Stimulated activated naive B cell treated with anti-CD40 and anti-IgM and Interleukin-4, amounts not matched to agents 10 μg/mL and 1 μg/mL and 100 μg/mL, for 72 hours (primary cell): ENCODE data around the gene REPIN1.
A peak's percentile ranks its signal among the peaks of the same experiment; 100 is the strongest.

Experiments
- ATAC-seq, 2 donors: fragments of 150-1000 bp; cut with Tn5 transposase; replicated peaks; 2 replicates each; pipeline ENCODE4 v1.10.0; 2021; ENCODE audit warnings: moderate library complexity in 1 of 2
- DNase-seq: peaks from one replicate; pipeline ENCODE4 v3.0.0; 2021
- H3K27ac Mint-ChIP-seq: one replicate; pipeline ENCODE4 v1.8.0; 2022; ENCODE audit warnings: mild to moderate bottlenecking, mixed read lengths
- H3K27me3 Mint-ChIP-seq, 2 donors: one replicate each; pipeline ENCODE4 v1.8.0; 2022; ENCODE audit warnings: mixed read lengths in 2 of 2
- H3K36me3 Mint-ChIP-seq, 2 donors: one replicate each; pipeline ENCODE4 v1.8.0; 2022; ENCODE audit warnings: mixed read lengths in 2 of 2, mild to moderate bottlenecking in 1 of 2
- H3K4me1 Mint-ChIP-seq, 2 donors: one replicate each; pipeline ENCODE4 v1.8.0; 2022; ENCODE audit warnings: mixed read lengths in 2 of 2, mild to moderate bottlenecking in 1 of 2
- H3K4me3 Mint-ChIP-seq, 2 donors: one replicate each; pipeline ENCODE4 v1.8.0; 2022; ENCODE audit warnings: mild to moderate bottlenecking in 2 of 2, mixed read lengths in 2 of 2, moderate library complexity in 1 of 2
- H3K9me3 Mint-ChIP-seq, 2 donors: one replicate each; pipeline ENCODE4 v1.8.0; 2022; ENCODE audit warnings: mixed read lengths in 2 of 2, mild to moderate bottlenecking in 1 of 2

Gene REPIN1

GRCh38 chr7:150410680-150411346, 42.2 kb downstream of the REPIN1 start:
- no peak for DNase-seq
- peaks cover 59 to 86% of the 10 kb centered on the region in 2 donors for H3K4me1 Mint-ChIP-seq

DNA sequence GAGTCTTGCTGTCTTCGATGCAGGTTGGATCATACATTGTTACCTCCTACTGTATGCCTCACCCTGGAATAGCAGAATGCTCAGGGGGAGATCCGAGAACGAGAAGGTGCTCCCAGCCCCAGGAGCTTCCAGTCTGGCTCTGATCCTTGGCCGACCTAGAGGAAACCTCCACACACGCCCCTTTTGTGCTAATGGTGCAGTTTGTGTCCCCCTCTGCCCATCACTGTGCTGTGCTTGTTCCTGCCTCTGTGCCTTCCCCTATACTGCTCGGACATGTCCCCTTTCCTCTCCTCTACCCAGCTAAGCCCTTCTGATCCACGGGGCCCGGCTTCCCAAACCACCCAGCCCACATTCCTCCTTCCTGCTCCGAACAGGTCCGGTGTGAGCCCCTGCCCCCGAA, 43.0 kb downstream of the REPIN1 start:
- no peak for DNase-seq
- peaks cover 53 to 83% of the 10 kb centered on the region in 2 donors for H3K4me1 Mint-ChIP-seq
- H3K27me3 Mint-ChIP-seq: no peaks in the 10 kb centered on the region
- no peak overlapping the region for H3K27ac Mint-ChIP-seq
- H3K9me3 Mint-ChIP-seq: no peaks in the 10 kb centered on the region
- ATAC-seq: no peak
- H3K36me3 Mint-ChIP-seq: peaks cover 49 to 52% of the 10 kb centered on the region in 2 donors
- peak overlapping the region in 1 of 2 donors; percentile 30 for H3K4me3 Mint-ChIP-seq

More at GRCh38 chr7:150410680-150411346, 42.2 kb downstream of the REPIN1 start:
- Mint-ChIP-seq H3K27ac (no peak overlapping the region), H3K36me3 (peaks cover 50 to 54% of the 10 kb centered on the region in 2 donors), H3K27me3 (no peaks in the 10 kb centered on the region), H3K4me3 (no peak overlapping the region), H3K9me3 (no peaks in the 10 kb centered on the region)
- ATAC-seq: no peak

DNA sequence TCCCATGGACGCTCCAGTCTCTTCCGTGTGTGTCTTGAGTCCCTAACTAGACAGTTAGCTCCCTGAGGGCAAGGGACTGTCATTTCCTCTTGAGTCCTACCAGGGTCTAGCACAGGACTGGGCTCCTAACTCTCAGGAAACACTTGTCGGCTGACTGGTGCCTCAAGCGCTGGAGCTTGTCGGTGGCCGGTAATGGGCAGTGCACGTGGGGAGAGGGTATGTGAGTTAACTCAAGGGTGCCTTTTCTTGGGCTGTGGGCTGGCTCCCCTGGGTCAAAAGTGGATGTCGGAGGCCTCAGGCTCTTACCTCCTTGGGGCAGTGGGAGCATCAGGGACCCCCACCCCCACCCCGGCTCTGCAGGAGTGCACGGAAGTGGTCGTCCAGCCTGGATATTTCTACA, 43.4 kb downstream of the REPIN1 start:
- H3K4me1 Mint-ChIP-seq: peaks cover 51 to 80% of the 10 kb centered on the region in 2 donors
- peaks cover 47 to 51% of the 10 kb centered on the region in 2 donors for H3K36me3 Mint-ChIP-seq
- no peak for DNase-seq
- H3K27ac Mint-ChIP-seq: no peak overlapping the region
- peak overlapping the region in 1 of 2 donors; percentile 30 for H3K4me3 Mint-ChIP-seq
- no peak for ATAC-seq
- no peaks in the 10 kb centered on the region for H3K27me3 Mint-ChIP-seq
- H3K9me3 Mint-ChIP-seq: no peaks in the 10 kb centered on the region

DNA sequence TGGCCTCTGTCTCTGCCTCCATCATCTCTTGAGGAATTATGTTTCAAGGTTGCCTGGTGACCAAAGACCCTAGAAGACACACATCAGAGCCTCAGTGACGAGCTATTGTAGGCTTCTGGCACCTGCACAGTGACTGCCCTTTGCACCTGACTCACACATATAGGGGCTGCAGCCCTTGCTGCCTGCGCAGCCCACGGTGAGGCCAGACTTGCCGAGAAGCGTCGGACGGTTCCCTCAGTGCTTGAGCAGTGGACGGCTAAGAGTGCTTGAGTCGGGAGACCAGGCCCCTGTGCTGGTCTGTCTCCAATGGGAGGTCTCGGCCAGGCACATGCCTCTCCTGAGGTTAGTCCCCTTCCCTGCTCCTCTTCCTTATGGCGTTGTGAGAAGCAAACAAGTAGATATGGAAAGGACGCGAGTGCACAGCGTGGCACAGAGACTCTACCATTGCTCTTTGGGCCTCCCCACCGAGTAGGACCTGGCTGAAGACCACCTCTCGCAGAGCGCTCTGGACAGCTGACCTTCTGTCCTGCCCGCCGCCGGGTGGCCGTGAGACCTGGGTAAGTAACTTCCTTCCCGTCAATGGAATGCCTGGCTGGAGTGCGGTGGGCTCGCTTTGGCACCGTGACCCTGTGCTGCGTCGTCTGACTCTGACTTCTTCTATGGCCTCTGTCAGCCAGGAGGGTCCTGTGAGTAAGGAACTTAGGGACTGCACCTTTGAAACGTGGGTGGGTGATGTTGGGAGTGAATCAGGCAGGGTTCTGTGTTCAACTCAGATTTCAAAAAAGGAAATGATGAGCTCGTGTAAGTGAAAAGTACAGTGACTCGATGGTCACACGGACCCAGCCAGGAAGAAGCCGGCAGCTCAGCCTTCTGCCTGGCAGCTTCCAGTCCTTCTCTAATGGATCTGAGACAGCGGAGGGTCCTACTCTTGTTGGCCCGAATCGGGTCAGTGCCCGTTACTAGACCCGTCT, 44.2 kb downstream of the REPIN1 start:
- DNase-seq: no peak
- H3K36me3 Mint-ChIP-seq: peaks cover 45 to 49% of the 10 kb centered on the region in 2 donors
- peaks cover 49 to 77% of the 10 kb centered on the region in 2 donors for H3K4me1 Mint-ChIP-seq
- no peaks in the 10 kb centered on the region for H3K27me3 Mint-ChIP-seq
- peak overlapping the region; percentile 62 for H3K27ac Mint-ChIP-seq
- ATAC-seq: no peak
- H3K9me3 Mint-ChIP-seq: no peaks in the 10 kb centered on the region
- no peak overlapping the region for H3K4me3 Mint-ChIP-seq

DNA sequence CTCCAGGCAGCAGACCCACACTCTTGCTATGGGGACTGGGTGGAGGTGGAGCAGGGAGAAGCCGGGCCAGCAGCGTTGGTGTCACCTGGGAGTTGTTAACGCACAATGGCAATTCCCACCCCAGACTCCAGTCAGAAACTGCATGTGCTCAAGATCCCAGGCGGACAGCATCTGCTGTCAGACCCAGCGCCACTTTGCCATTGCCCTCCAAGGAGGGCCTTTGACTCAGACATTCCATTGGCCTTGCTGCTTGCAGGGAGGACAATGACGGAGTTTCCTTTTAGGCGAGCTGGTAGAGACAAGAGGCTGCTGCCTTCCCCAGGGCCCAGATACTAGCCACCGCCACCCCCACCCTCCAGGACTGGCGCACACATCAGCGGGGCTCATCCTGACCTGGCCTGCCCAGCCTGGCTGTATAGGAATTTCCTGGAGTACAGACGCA, 45.0 kb downstream of the REPIN1 start:
- Mint-ChIP-seq H3K27ac (peak overlapping the region; percentile 62), H3K27me3 (no peaks in the 10 kb centered on the region), H3K9me3 (no peaks in the 10 kb centered on the region), H3K4me3 (no peak overlapping the region), H3K4me1 (peaks cover 46 to 72% of the 10 kb centered on the region in 2 donors), H3K36me3 (peaks cover 40 to 44% of the 10 kb centered on the region in 2 donors)
- DNase-seq: no peak
- no peak for ATAC-seq

DNA sequence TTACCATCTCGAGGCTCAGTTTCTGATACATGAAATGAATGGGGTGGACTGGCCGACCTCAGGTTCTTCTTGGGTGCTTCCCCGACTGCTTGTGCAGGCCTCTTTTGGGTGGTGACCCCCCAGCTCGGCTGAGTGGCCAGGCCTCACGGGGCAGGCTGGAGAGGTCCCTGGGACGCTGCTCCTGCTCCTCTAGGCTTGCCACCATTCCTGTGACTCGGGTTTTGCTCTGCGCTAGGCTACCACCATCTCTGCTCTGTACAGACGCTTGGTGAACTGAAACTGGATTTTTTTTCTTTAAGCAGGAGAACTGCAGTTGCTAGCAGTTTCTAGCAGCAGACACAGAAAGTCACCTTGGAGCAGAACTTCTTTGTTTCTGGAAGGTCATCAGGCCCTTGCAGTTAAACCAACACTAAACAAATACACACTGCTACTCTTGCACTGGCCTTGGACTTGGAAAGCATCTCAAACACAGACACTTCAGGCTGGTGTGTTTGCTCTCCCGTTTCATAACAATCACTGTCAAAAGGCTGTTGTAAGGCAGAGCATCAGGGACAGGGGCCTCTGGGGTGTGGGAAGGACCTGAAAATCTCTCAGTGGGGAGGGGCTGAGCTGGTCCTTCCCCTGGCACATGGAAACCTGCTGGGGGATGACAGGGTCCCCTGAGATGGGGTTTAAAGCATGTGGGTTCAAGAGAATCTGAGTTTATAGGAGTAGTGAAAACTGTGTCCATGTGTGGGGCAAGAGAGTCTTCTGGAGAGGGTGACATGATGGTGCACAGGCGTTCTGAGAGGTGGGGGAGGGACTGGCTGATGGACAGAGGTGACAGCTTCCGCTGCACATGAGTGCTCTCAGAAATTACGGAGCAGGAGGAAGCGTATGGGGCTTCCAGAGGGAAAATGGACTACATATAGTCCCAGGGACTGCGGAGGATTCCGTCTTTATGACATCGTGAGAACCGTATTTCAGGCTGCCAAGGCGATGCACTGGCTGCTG, 46.8 kb downstream of the REPIN1 start:
- Mint-ChIP-seq H3K27ac (no peak overlapping the region), H3K36me3 (peaks cover 33 to 35% of the 10 kb centered on the region in 2 donors)

GRCh38 chr7:150417239-150417638, 48.6 kb downstream of the REPIN1 start:
- DNase-seq (no peak), ATAC-seq (no peak)
- Mint-ChIP-seq H3K4me3 (no peak overlapping the region), H3K36me3 (peaks cover 17 to 19% of the 10 kb centered on the region in 2 donors), H3K27ac (peak overlapping the region; percentile 20), H3K4me1 (peaks cover 30 to 56% of the 10 kb centered on the region in 2 donors), H3K9me3 (no peaks in the 10 kb centered on the region), H3K27me3 (peaks cover 0 to 5% of the 10 kb centered on the region in 2 donors)

More for the DNA sequence above, 46.8 kb downstream of the REPIN1 start:
- H3K4me1 Mint-ChIP-seq: peaks cover 37 to 64% of the 10 kb centered on the region in 2 donors
- no peaks in the 10 kb centered on the region for H3K9me3 Mint-ChIP-seq
- H3K27me3 Mint-ChIP-seq: no peaks in the 10 kb centered on the region
- DNase-seq: no peak
- ATAC-seq: peak in 1 of 2 donors; percentile 19
- no peak overlapping the region for H3K4me3 Mint-ChIP-seq

GRCh38 chr7:150417863-150418262, 49.2 kb downstream of the REPIN1 start:
- no peak overlapping the region for H3K4me3 Mint-ChIP-seq
- DNase-seq (no peak), ATAC-seq (no peak)
- H3K36me3 Mint-ChIP-seq: peaks cover 10 to 14% of the 10 kb centered on the region in 2 donors
- no peak overlapping the region for H3K27ac Mint-ChIP-seq
- peaks cover 4 to 5% of the 10 kb centered on the region in 2 donors for H3K27me3 Mint-ChIP-seq
- H3K4me1 Mint-ChIP-seq: peaks cover 26 to 49% of the 10 kb centered on the region in 2 donors
- H3K9me3 Mint-ChIP-seq: no peaks in the 10 kb centered on the region

DNA sequence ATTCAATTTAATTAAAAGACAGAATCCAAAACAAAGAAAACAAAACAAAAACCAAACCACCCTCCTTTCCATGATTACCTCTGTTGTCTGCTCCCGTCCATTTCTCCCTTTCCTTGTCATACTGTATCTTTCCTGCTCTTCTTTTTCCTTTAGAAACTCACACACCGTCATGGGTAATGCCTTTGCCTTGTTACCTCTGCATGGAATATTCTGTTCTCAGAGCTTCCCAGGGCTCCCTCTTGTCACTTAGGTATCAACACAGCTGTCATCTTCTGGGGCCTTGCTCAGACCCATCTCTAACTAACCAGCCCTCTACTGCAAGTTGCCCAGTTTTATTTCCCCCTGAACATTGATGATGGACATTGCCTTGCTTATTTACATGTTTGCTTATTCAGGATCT, 51.6 kb downstream of the REPIN1 start:
- Mint-ChIP-seq H3K4me3 (no peak overlapping the region), H3K4me1 (peaks cover 12 to 26% of the 10 kb centered on the region in 2 donors), H3K36me3 (peaks cover 0 to 9% of the 10 kb centered on the region in 2 donors), H3K9me3 (no peaks in the 10 kb centered on the region), H3K27me3 (peaks cover 4 to 5% of the 10 kb centered on the region in 2 donors), H3K27ac (no peak overlapping the region)
- ATAC-seq (no peak), DNase-seq (no peak)

DNA sequence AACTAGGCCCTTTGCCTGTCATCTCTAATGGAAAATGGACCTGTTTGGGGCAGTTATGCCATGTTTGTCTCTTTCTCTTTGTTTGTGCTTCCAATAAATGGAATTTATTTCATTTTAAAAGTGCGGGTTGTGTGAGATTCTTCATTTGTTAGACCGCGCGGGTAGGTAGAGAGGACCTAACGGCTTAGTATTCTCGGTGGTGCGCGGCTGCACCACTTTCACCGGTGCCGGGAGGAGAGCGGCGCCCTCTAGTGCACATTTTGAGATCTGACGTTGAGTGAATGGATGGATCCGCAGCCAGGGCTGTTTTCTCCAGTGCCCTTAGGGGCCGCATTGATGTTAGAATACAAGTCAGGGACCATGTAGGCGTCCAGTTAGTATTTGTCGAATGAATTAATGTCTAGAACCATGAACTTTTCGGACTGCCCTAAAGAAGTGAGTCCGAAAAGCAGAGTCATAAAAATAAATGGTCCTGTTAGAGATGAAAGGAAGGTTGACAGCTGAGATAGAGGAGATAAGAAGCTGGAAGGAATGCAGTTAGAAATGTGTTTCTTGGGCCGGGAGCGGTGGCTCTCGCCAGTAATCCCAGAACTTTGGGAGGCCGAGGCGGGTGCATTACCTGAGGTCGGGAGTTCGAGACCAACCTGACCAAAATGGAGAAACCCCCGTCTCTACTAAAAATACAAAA, 52.5 kb downstream of the REPIN1 start:
- Mint-ChIP-seq H3K27ac (peak overlapping the region; percentile 48), H3K9me3 (no peaks in the 10 kb centered on the region), H3K36me3 (peaks cover 0 to 2% of the 10 kb centered on the region in 2 donors), H3K27me3 (peaks cover 4 to 5% of the 10 kb centered on the region in 2 donors), H3K4me3 (peak overlapping the region; percentile 52 to 62), H3K4me1 (peaks cover 8 to 17% of the 10 kb centered on the region in 2 donors)
- ATAC-seq (peak; percentile 100), DNase-seq (peak; percentile 74)

GRCh38 chr7:150421831-150422230, 53.2 kb downstream of the REPIN1 start:
- no peak overlapping the region for H3K4me3 Mint-ChIP-seq
- DNase-seq (no peak), ATAC-seq (no peak)
- no peaks in the 10 kb centered on the region for H3K9me3 Mint-ChIP-seq
- H3K27ac Mint-ChIP-seq: no peak overlapping the region
- peaks cover 4 to 5% of the 10 kb centered on the region in 2 donors for H3K27me3 Mint-ChIP-seq
- peaks cover 8 to 15% of the 10 kb centered on the region in 2 donors for H3K4me1 Mint-ChIP-seq
- H3K36me3 Mint-ChIP-seq: peaks cover 0 to 1% of the 10 kb centered on the region in 2 donors
